Vagina (tissue), 2 donors: ENCODE data around the gene TVP23B.
"Not testable (repeated sequence)": the region's sequence is repeated elsewhere in the genome, so short reads cannot be mapped to it uniquely, and the experiment has no call there.

Experiments used
- POLR2A ChIP-seq, 2 donors: fragments of 450-650 bp; IDR thresholded peaks; one replicate each; pipeline ENCODE4 v1.6.1; 2017; ENCODE audit warnings: antibody characterized with exemption in 2 of 2, mild to moderate bottlenecking in 2 of 2, moderate library complexity in 2 of 2
- POLR2AphosphoS5 ChIP-seq, 2 donors: sonication (generic); formaldehyde crosslinking; IDR thresholded peaks; one replicate each; pipeline ENCODE4 v1.9.0; 2017; ENCODE audit warnings: antibody characterized with exemption in 2 of 2, mild to moderate bottlenecking in 2 of 2, low read depth in 1 of 2; ENCODE audit not compliant: insufficient read depth in 1 of 2

GRCh38 chr17:18753829-18754409, 27.1 kb upstream of the TVP23B start:
- not testable (repeated sequence) for TF ChIP-seq POLR2AphosphoS5 (IDR thresholded peaks at IDR 0.05; ENCODE audit: insufficient read depth in 1 of 2, low read depth in 1 of 2); POLR2A (IDR thresholded peaks at IDR 0.05)
